ENCODE measurements around the gene MS4A10. TPM values are rescaled to one million over a fixed set of nuclear protein-coding genes. Genes with fewer than 3 reads are reported as not detected.

Gene MS4A10
- total RNA-seq, 1 experiment from 2014 or later, result not detected

DNA sequence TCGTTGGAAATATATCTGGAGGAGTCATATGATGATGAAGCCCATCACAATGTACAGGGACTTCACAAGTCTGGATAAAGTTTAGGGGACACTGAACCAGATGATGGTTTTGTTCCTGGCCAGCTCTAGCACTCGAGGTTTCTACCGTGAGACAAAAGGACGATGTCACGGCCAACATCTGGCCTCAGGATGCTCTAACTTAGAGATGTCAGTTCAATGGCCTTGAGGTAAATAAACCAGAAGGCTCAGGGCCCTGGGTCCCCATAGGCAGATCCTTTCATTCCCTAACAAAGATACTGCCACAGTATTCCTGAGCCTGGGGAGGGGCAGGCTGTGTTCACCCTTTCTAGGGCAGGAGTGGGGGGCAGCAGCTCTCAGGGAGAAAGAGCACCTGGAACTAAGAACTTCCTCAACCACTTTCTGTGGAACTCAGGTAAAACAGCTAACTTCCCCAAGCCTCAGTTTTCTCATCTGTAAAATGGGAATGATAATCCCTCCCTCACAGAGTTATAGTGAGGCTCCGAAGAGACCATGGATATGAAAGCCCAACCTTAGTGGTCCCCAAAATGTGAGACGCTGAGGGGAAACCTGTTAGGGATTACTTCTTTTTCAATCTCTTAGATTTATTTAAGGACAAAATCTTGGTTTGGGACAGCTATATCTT is 18.3 kb downstream of the MS4A10 start:
- no peak overlapping the region for H2AFZ ChIP-seq (ENCODE audit: low read depth, low read length, poor library complexity, severe bottlenecking)
- CTCF ChIA-PET, result no interaction called here
- H3K79me2 ChIP-seq (ENCODE audit: insufficient read depth, low read length), result no peaks in the 10 kb centered on the region
- no TSS peak for BruUV-seq (replicated peaks)
- no peaks in the 10 kb centered on the region for H3K9me3 ChIP-seq (ENCODE audit: control insufficient read depth in 1 of 2, insufficient read depth in 1 of 2, low read depth in 1 of 2, low read length in 2 of 2)
- H3K36me3 ChIP-seq (ENCODE audit: control insufficient read depth in 1 of 2, insufficient read depth in 2 of 2, low read length in 2 of 2), result no peaks in the 10 kb centered on the region
- intact Hi-C loops (cut with micrococcal nuclease), result no loop called here
- H3K9me2 ChIP-seq (ENCODE audit: insufficient read depth), result no peaks in the 10 kb centered on the region
- POLR2A ChIA-PET, result no interaction called here
- H4K20me1 ChIP-seq (ENCODE audit: insufficient read depth), result no peaks in the 10 kb centered on the region
- H3K4me1 ChIP-seq (ENCODE audit: control insufficient read depth in 1 of 2, insufficient read depth in 2 of 2, low read length in 2 of 2), result no peaks in the 10 kb centered on the region
- DNase-seq (ENCODE audit: low read depth, low spot score), result no peak
- no peak for ATAC-seq
- no peak overlapping the region for H3K9ac ChIP-seq (ENCODE audit: low read length)
- TF ChIP-seq ZFX (IDR thresholded peaks at IDR 0.05) (no peak), EZH2phosphoT487 (IDR thresholded peaks at IDR 0.05; ENCODE audit: borderline replicate concordance) (no peak), ZNF274 (IDR thresholded peaks at IDR 0.05; ENCODE audit: low read depth, low read length) (no peak), TCF7L2 (IDR thresholded peaks at IDR 0.05; ENCODE audit: borderline replicate concordance, extremely low read depth, insufficient read depth, insufficient read length) (no peak), POLR2A (IDR thresholded peaks at IDR 0.05; ENCODE audit: borderline replicate concordance, extremely low read depth, insufficient read depth, insufficient read length) (no peak), JUND (IDR thresholded peaks at IDR 0.05) (no peak), EZH2 (IDR thresholded peaks at IDR 0.05) (no peak), ELF1 (IDR thresholded peaks at IDR 0.05; ENCODE audit: borderline replicate concordance, low read depth) (no peak)
- TF ChIP-seq, protein P1, sequence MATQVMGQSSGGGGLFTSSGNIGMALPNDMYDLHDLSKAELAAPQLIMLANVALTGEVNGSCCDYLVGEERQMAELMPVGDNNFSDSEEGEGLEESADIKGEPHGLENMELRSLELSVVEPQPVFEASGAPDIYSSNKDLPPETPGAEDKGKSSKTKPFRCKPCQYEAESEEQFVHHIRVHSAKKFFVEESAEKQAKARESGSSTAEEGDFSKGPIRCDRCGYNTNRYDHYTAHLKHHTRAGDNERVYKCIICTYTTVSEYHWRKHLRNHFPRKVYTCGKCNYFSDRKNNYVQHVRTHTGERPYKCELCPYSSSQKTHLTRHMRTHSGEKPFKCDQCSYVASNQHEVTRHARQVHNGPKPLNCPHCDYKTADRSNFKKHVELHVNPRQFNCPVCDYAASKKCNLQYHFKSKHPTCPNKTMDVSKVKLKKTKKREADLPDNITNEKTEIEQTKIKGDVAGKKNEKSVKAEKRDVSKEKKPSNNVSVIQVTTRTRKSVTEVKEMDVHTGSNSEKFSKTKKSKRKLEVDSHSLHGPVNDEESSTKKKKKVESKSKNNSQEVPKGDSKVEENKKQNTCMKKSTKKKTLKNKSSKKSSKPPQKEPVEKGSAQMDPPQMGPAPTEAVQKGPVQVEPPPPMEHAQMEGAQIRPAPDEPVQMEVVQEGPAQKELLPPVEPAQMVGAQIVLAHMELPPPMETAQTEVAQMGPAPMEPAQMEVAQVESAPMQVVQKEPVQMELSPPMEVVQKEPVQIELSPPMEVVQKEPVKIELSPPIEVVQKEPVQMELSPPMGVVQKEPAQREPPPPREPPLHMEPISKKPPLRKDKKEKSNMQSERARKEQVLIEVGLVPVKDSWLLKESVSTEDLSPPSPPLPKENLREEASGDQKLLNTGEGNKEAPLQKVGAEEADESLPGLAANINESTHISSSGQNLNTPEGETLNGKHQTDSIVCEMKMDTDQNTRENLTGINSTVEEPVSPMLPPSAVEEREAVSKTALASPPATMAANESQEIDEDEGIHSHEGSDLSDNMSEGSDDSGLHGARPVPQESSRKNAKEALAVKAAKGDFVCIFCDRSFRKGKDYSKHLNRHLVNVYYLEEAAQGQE (IDR thresholded peaks at IDR 0.05; ENCODE audit: low read depth), result no peak
- TF ChIP-seq, protein P2, sequence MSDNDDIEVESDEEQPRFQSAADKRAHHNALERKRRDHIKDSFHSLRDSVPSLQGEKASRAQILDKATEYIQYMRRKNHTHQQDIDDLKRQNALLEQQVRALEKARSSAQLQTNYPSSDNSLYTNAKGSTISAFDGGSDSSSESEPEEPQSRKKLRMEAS (IDR thresholded peaks at IDR 0.05), result no peak
- TF ChIP-seq, protein P3, sequence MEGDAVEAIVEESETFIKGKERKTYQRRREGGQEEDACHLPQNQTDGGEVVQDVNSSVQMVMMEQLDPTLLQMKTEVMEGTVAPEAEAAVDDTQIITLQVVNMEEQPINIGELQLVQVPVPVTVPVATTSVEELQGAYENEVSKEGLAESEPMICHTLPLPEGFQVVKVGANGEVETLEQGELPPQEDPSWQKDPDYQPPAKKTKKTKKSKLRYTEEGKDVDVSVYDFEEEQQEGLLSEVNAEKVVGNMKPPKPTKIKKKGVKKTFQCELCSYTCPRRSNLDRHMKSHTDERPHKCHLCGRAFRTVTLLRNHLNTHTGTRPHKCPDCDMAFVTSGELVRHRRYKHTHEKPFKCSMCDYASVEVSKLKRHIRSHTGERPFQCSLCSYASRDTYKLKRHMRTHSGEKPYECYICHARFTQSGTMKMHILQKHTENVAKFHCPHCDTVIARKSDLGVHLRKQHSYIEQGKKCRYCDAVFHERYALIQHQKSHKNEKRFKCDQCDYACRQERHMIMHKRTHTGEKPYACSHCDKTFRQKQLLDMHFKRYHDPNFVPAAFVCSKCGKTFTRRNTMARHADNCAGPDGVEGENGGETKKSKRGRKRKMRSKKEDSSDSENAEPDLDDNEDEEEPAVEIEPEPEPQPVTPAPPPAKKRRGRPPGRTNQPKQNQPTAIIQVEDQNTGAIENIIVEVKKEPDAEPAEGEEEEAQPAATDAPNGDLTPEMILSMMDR (IDR thresholded peaks at IDR 0.05 in 2 of 3, conservative IDR thresholded peaks at IDR 0.05 in 1 of 3; ENCODE audit: borderline replicate concordance in 1 of 3, insufficient read depth in 1 of 3, low read depth in 2 of 3, low read length in 2 of 3), result no peak
- no peak overlapping the region for H3K4me3 ChIP-seq (replicated peaks in 1 of 2; ENCODE audit: low read depth in 1 of 2, low read length in 2 of 2)
- no peak overlapping the region for H3K27ac ChIP-seq (ENCODE audit: low read depth, low read length)
- RAD21 ChIA-PET (ENCODE audit: low non-redundant PET in 1 of 2, low total read pairs in 2 of 2, uncharacterized antibody in 2 of 2, unreplicated experiment in 2 of 2), result no interaction called here
- H3K27me3 ChIP-seq (ENCODE audit: insufficient read depth, low read length), result peaks cover 13% of the 10 kb centered on the region
- H3K4me2 ChIP-seq (ENCODE audit: low read length), result no peak overlapping the region

Measured in HCT116 (cell line).